WERI-Rb-1 (cell line): Measurements from ENCODE around the gene RB1.
"Not testable (repeated sequence)": the region's sequence is repeated elsewhere in the genome, so short reads cannot be mapped to it uniquely, and the experiment has no call there.

Experiments
- DNase-seq: peaks from one replicate; pipeline ENCODE4 v3.0.0-alpha.2; 2020
- H3K27ac ChIP-seq: fragments of 250-450 bp; sonication (Bioruptor Pico); 2 replicates; pipeline ENCODE4 v1.5.1; 2020; ENCODE audit warnings: mild to moderate bottlenecking, moderate library complexity
- H3K27me3 ChIP-seq: fragments of 250-450 bp; sonication (Bioruptor Pico); 2 replicates; pipeline ENCODE4 v1.5.1; 2021; ENCODE audit warnings: mild to moderate bottlenecking, low read depth, moderate library complexity; ENCODE audit not compliant: insufficient read depth, severe bottlenecking
- H3K36me3 ChIP-seq: fragments of 250-450 bp; sonication (Bioruptor Pico); 2 replicates; pipeline ENCODE4 v1.5.1; 2020; ENCODE audit warnings: mild to moderate bottlenecking, moderate library complexity
- H3K4me3 ChIP-seq: 2 replicates; pipeline ENCODE4 v1.5.1; 2011; ENCODE audit warnings: low read depth, mild to moderate bottlenecking, control low read depth, low read length
- H3K9me3 ChIP-seq: fragments of 250-450 bp; sonication (Bioruptor Pico); 2 replicates; pipeline ENCODE4 v1.5.1; 2021; ENCODE audit warnings: mild to moderate bottlenecking, moderate library complexity; ENCODE audit not compliant: severe bottlenecking
- TF ChIP-seq, protein P1 (sequence below): IDR thresholded peaks from 2 replicates; pipeline ENCODE4 v1.5.1; 2011; ENCODE audit warnings: low read depth, mild to moderate bottlenecking, control low read depth, inconsistent platforms, low read length

Gene RB1

DNA sequence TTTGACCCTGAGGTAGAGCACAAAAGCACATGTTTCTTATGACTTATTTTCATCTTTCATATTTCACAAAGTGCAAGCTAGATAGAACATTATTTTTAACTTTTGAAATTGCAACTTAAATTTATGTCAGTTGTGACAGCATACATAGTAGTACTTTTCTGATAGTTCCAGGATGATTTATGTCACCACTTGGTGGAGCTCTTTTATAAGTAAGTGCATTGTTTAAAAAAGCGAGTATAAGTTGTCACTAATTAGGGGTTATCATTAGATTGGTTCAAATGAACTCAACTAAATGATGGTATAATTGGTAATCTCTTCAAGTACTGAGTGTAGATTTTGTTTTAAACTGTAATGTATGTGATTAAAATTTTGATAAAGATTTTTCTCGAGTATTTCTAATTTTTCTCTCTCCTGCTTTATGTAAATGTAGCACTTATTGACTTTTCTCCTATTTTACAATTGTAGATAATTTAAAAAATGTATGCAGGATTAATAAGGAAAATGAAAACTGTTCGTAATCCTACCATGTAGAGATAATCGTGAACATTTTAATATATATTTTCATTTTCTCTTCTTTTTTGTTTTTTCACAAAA lies 31.1 kb downstream of the RB1 start:
- H3K4me3 ChIP-seq, result no peak overlapping the region
- no peaks in the 10 kb centered on the region for H3K27me3 ChIP-seq
- TF ChIP-seq, protein P1, sequence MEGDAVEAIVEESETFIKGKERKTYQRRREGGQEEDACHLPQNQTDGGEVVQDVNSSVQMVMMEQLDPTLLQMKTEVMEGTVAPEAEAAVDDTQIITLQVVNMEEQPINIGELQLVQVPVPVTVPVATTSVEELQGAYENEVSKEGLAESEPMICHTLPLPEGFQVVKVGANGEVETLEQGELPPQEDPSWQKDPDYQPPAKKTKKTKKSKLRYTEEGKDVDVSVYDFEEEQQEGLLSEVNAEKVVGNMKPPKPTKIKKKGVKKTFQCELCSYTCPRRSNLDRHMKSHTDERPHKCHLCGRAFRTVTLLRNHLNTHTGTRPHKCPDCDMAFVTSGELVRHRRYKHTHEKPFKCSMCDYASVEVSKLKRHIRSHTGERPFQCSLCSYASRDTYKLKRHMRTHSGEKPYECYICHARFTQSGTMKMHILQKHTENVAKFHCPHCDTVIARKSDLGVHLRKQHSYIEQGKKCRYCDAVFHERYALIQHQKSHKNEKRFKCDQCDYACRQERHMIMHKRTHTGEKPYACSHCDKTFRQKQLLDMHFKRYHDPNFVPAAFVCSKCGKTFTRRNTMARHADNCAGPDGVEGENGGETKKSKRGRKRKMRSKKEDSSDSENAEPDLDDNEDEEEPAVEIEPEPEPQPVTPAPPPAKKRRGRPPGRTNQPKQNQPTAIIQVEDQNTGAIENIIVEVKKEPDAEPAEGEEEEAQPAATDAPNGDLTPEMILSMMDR, result no peak
- H3K9me3 ChIP-seq, result no peaks in the 10 kb centered on the region
- no peak for DNase-seq
- H3K27ac ChIP-seq, result no peak overlapping the region
- H3K36me3 ChIP-seq, result no peaks in the 10 kb centered on the region

DNA sequence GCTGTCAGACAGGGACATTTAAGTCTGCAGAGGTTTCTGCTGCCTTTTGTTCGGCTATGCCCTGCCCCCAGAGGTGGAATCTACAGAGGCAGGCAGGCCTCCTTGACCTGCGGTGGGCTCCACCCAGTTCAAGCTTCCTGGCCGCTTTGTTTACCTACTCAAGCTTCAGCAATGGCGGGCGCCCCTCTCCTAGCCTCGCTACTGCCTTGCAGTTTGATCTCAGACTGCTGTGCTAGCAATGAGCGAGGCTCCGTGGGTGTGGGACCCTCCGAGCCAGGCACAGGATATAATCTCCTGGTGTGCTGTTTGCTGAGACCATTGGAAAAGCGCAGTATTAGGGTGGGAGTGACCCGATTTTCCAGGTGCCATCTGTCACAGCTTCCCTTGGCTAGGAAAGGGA lies 35.6 kb downstream of the RB1 start:
- H3K9me3 ChIP-seq, DNase-seq, H3K27ac ChIP-seq, H3K36me3 ChIP-seq, H3K4me3 ChIP-seq, H3K27me3 ChIP-seq: not testable (repeated sequence)

DNA sequence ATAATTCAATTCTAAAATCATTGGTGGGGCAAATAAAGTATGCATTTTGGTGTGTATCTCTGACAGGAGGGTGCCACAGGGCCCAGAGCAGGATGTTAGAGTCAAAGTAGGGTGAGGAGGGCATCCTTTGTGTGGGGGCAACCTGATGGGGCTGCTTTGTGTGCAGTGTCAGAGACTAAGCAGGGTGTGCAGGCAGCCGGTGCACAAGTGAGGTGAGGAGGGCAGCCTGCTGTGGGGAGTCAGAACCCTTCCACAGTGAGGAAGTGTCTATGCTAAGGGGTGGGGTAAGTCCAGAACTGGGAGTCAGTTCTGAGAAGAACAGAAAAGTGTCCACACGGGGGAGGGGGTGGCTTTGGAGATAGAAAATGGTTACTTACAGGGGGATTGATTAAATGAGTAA lies 40.7 kb downstream of the RB1 start:
- TF ChIP-seq, protein P1, result no peak

DNA sequence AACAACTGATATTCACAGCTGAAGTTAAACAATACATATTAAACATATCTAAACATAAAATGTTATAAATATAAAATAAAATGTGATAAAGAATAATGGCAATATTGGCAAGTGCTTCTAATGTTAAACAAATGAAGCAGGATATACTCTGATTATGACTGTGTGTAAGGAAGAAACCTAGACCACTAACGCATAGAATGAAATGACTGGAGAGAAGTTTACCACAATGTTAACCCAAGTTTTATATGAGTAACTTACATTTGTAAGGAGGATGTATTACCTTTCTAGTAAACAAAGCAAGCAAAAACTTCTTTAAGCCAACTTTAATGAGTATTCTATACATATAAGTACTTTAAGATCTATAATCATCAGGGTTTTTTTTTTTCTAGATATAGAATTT lies 43.0 kb downstream of the RB1 start:
- no peaks in the 10 kb centered on the region for H3K9me3 ChIP-seq
- no peaks in the 10 kb centered on the region for H3K27me3 ChIP-seq
- H3K27ac ChIP-seq, result no peak overlapping the region
- H3K36me3 ChIP-seq, result no peaks in the 10 kb centered on the region
- H3K4me3 ChIP-seq, result no peak overlapping the region
- TF ChIP-seq, protein P1, result no peak
- no peak for DNase-seq

More for the DNA sequence above, 40.7 kb downstream of the RB1 start:
- DNase-seq, result no peak
- Histone ChIP-seq H3K4me3 (no peak overlapping the region), H3K27ac (no peak overlapping the region), H3K27me3 (no peaks in the 10 kb centered on the region), H3K36me3 (no peaks in the 10 kb centered on the region), H3K9me3 (no peaks in the 10 kb centered on the region)

DNA sequence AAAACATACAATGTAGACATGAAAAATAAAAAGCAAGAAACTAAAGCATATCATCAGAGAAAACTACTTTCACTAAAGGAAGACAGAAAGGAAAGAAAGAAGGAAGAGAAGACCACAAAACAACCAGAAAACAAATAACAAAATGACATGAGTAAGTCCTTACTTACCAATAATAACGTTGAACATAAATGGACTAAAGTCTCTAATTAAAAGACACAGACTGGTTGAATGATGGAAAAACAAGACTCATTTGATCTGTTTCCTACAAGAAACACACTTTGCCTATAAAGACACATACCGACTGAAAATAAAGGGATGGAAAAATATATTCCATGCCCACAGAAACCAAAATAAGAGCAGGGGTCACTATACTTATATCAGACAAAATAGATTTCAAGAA lies 46.0 kb downstream of the RB1 start:
- no peaks in the 10 kb centered on the region for H3K9me3 ChIP-seq
- no peak overlapping the region for H3K27ac ChIP-seq
- no peak for DNase-seq
- TF ChIP-seq, protein P1, result no peak
- no peaks in the 10 kb centered on the region for H3K36me3 ChIP-seq
- H3K4me3 ChIP-seq, result no peak overlapping the region
- H3K27me3 ChIP-seq, result no peaks in the 10 kb centered on the region

DNA sequence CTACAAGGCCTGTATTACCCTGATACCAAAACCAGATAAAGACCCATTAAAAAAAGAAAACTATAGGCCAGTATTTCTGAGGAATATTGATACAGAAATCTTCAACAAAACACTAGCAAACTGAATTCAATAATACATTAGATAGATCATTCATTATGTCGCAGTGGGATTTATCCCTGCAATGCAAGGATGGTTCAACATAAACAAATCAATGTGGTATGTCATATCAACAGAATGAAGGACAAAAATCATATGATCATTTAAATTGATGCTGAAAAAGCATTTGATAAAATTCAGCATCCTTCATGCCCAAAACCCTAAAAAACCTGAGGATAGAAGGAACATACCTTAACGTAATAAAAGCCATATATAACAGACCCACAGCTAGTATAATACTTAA lies 50.0 kb downstream of the RB1 start:
- no peaks in the 10 kb centered on the region for H3K9me3 ChIP-seq
- no peak overlapping the region for H3K27ac ChIP-seq
- no peaks in the 10 kb centered on the region for H3K36me3 ChIP-seq
- no peak overlapping the region for H3K4me3 ChIP-seq
- TF ChIP-seq, protein P1, result no peak
- H3K27me3 ChIP-seq, result no peaks in the 10 kb centered on the region
- DNase-seq, result no peak

DNA sequence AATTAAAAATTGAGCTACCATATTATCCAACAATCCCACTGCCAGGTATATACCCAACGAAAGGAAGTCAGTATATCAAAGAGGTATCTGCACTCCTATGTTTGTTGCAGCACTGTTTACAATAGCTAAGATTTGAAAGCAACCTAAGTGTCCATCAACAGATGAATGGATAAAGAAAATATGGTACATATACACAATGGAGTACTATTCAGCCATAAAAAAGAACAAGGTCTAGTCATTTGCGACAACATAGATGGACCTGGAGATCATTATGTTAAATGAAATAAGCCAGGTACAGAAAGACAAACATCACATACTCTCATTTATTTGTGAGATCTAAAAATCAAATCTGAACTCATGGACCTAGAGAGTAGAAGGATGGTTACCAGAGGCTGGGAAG lies 52.0 kb downstream of the RB1 start:
- not testable (repeated sequence) for H3K27me3 ChIP-seq, H3K27ac ChIP-seq, H3K4me3 ChIP-seq, DNase-seq, H3K9me3 ChIP-seq, H3K36me3 ChIP-seq
